ENCODE results near the gene EPHA8. TPM values are rescaled to one million over a fixed set of nuclear protein-coding genes. Genes with fewer than 3 reads are reported as not detected.

EPHA8 gene
- polyA plus RNA-seq, 1 donor = 0.05 TPM

- no peak for DNase-seq (ENCODE audit: low read depth)
Measured at GRCh38 chr1:22645931-22646330, 82.6 kb downstream of the EPHA8 start.

- DNase-seq (ENCODE audit: low read depth) = no peak
Measured at GRCh38 chr1:22646384-22646783, 83.1 kb downstream of the EPHA8 start.

GRCh38 chr1:22650089-22650693 is 86.9 kb downstream of the EPHA8 start:
- no peak for DNase-seq (ENCODE audit: low read depth)

GRCh38 chr1:22651941-22652856 is 88.9 kb downstream of the EPHA8 start:
- no peak for DNase-seq (ENCODE audit: low read depth)

- no peak for DNase-seq (ENCODE audit: low read depth)
Measured at GRCh38 chr1:22652881-22653316, 89.6 kb downstream of the EPHA8 start, which contains the start of gene C1QB. Gene C1QB (plus strand): TSS chr1:22653236. CDS start chr1:22659463, 6,227 bp downstream.

Other genes starting within 250 kb of the EPHA8 start
- 12.2 TPM for gene ZBTB40, start 111.6 kb upstream of the EPHA8 start, polyA plus RNA-seq (ENCODE audit: insufficient read length)
- gene C1QA, start 73.1 kb downstream of the EPHA8 start, polyA plus RNA-seq (ENCODE audit: insufficient read length) = 22.2 TPM
- gene C1QC, start 80.1 kb downstream of the EPHA8 start, polyA plus RNA-seq (ENCODE audit: insufficient read length) = 23.9 TPM
- gene C1QB, start 89.7 kb downstream of the EPHA8 start, polyA plus RNA-seq (ENCODE audit: insufficient read length) = 13.1 TPM
- gene EPHB2, start 147.3 kb downstream of the EPHA8 start, polyA plus RNA-seq (ENCODE audit: insufficient read length) = 15.7 TPM

Data from forelimb muscle (tissue), 1 donor.